AG08395 (cell line): ENCODE data around the gene ACAA1.
A peak's percentile ranks its signal among the peaks of the same experiment; 100 is the strongest.
"Not testable (repeated sequence)": the region's sequence is repeated elsewhere in the genome, so short reads cannot be mapped to it uniquely, and the experiment has no call there.

Source experiments
- DNase-seq: peaks from one replicate; pipeline ENCODE4 v3.0.0; 2012; ENCODE audit warnings: mixed read lengths, low spot score

The ACAA1 gene

DNA sequence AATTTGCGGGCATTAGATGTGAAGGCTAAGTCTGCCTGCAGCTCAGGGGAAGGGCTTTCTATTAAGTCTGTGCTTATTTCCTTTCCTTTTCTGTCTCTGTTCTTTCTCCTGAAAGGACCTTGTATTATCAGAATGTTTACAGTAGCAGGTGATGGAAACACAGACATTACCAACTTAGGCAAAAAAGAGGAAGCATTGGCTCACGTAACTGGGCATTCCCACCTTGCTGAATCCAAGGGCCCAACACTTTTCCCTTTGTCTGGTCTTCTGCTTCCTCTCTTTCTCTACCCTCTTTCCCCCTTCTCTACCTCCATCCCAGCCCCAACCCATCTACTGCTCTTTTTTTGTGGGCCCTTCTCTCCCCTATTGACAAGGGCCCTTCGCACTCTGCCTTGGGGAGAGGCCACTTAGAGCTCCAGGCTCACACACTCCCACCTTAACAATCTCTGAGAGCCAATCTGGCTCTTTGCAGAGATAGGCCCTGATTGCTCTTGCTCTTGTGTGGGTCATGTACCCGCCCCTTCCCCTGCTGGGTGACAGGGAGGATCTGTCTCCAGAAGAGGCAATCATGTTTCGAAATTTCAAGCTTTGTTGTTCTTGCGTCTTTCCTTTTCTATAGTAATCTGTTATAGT is 35.0 kb downstream of the ACAA1 start:
- no peak for DNase-seq

GRCh38 chr3:38100498-38100897 is 36.4 kb downstream of the ACAA1 start:
- DNase-seq = no peak

DNA sequence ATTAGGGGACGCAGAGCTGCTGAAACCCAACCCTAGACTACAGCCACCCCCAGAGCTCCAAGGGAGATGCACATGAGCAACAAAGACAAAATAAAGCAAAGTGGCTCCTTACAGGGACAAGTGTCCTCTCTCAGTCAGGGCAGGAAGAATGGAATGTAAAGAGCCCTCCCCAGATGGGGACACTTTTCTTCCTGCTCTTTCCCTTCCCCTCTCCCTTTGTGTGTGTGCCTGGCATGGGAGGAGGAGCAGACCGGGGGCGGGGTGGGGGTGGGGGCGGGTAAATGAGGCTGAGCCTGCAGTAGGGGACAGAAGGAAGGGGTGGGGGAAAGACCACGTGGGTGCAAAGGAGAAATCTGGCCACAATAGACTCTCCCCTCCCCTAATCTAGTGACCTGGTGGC is 37.4 kb downstream of the ACAA1 start:
- DNase-seq = no peak

DNA sequence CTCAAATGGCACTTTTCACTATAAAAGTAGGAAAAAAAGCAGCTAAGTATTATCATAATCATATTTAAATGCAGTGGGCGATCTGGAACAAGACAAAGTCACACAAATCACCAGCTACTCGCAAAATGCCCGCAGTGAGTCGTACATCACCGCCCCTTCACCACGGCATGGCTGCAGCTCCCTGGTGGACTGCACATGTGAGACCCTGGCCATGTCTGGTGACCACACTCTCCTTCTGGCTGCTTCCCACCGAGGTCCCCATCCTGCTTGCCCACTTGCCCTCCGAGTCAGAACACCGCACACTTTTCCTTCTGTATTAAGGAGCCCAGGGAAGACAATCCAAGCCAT is 38.6 kb downstream of the ACAA1 start:
- no peak for DNase-seq

DNA sequence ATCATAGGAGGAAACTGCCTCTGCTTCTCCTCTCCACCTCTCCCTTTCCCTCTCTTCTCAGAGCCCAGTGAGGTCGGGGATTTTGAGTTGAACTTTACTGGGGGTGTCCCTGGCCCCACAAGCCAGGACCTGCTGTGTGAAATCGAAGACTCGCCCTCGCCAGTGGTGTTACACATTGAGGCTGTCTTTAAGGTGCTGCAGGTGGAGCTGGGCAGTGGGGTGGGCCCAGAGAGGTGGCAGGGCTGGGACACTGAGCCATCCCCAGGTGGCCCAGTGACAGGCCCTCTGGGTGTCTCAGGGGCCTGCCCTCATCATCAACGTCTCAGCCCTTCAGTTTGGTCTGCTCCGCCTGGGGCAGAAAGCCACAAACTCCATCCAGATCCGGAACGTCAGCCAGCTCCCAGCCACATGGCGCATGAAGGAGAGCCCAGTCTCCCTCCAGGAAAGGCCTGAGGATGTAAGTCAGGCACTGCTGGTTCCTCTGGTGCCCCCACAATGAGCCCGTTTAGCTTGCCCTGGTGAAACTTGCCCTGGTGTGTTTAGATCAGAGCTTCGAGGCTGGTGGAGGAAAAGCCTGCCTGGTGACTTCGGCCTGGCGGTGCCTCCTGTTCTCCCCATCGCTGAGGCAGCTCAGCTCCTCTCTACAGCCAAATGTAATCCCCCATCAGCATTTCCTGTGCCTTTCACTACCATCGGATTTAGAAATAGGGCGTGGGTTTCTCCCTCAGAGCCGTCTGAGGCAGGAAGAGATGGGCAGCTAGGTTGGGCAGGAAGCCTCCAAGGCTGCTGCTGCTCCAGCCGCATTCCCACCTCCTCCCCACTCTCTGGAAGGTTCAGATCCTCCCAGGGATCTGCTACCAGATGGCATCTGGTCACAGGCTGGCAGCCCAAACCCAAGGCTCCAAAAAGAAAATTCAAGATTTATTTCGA is 39.2 kb downstream of the ACAA1 start:
- DNase-seq = no peak

- DNase-seq = no peak
Measured at GRCh38 chr3:38095669-38096483, 41.1 kb downstream of the ACAA1 start.

DNA sequence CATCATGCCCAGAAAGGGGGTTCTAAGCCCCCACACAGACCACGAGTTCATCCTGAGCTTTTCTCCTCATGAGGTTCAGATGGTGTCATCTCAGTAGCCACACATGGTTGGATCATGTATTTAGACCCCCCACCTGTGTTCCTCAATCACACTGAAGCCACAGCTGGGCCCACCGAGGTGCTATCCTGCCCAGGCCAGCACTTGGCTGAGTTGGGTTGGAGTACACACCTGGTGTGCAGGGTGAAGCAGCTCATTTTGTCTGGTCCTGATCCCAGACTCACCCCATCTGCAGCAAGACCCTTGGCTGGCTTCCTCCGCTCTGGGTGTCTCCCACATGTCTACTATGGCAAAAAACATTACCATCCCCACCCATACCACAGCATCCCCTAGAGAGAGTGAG is 41.9 kb downstream of the ACAA1 start:
- no peak for DNase-seq

GRCh38 chr3:38090453-38090852 is 46.5 kb downstream of the ACAA1 start:
- no peak for DNase-seq

GRCh38 chr3:38089163-38089562 is 47.8 kb downstream of the ACAA1 start:
- no peak for DNase-seq

DNA sequence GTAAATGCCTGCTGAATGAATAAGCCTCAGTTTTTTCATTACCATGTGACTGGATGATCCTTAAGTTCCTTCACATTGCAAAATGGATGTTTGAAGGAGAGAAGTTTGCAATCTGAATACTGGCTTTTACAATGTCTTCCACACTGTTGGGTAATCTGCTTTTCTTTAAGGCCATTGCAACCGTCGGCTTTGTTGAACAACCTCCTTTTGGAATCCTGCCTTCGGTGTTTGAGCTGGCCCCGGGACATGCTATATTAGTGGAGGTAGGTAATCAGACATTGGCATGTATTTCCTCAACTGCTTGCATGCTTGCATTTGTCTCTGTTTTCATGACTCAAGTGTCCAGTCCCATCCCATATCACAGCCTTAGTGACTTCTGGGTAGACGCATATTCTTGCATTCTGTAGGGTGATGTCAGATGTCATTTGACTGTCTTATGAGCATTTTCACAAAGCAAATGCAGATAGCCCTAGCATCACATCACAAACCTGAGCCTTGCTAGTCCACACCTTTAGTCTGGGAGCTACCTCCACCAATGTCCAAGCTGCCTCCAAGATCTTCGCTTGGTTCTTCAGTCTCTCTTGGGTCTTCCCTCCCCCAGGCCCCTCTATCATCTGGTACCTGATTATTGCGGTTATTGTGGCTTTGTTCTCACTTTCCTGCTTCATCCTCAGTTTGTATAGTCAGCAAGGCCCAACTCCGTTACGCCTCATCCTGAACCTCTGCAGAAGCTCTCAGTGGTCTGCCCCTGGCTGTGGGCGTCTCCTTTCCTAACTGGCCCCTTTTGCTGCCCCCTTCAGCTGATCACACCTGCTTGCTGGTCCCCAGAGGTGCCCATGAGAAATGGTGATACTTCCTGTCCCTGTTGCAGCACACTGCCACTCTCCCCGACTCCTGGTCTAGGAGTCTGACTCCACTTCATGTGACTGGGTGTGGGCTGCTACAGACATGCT is 48.5 kb downstream of the ACAA1 start:
- no peak for DNase-seq

GRCh38 chr3:38087278-38087677 is 49.6 kb downstream of the ACAA1 start:
- not testable (repeated sequence) for DNase-seq

GRCh38 chr3:38086496-38086895 is 50.4 kb downstream of the ACAA1 start:
- DNase-seq = no peak

GRCh38 chr3:38085943-38086324 is 51.0 kb downstream of the ACAA1 start:
- DNase-seq = no peak

DNA sequence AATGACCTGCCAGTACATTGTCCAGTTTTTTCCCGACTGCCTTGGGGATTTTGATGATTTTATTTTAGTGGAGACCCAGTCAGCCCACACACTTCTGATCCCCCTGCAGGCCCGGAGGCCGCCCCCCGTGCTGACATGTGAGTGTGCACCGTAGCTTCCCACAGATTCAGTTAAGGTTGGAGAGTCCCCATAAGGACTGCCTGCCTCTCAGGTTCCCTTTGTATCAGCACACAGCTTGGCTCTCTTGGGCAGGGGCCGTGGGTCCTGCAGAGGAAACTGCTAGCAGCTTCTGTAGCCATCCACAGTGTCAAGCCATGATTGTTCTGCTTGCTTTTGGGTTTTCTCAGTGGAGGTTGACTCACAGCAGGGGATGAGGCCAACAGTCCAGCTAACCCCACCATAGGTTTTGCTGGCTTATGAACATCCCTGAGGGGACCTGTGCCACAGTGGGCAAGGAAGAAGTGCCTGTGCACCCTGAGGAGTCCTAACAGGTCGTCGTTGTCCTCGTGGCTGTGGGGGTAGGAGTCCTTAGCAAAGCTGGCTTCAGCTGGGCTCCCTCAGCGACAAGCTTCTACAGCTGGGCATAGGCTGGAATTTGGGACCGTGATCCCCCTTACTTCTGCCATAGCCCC is 51.5 kb downstream of the ACAA1 start:
- no peak for DNase-seq

GRCh38 chr3:38084334-38085310 is 52.3 kb downstream of the ACAA1 start:
- DNase-seq = peak; percentile 58

- DNase-seq = no peak
Measured at GRCh38 chr3:38083871-38084333, 53.0 kb downstream of the ACAA1 start.

GRCh38 chr3:38083254-38083653 is 53.7 kb downstream of the ACAA1 start:
- DNase-seq = not testable (repeated sequence)

DNA sequence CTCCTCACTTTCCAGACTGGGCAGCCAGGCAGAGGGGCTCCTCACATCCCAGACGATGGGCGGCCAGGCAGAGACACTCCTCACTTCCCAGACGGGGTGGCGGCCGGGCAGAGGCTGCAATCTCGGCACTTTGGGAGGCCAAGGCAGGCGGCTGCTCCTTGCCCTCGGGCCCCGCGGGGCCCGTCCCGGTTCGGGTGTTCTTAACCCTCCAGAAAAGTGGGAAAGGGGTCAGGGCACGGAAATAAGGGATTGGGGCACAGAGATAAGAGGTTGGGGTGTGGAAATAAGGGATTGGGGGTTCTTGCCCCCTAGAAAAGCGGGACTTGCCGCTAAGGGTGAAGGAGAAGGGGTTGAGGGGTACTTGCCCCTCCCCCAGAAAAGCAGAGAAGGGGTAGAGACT is 54.6 kb downstream of the ACAA1 start:
- DNase-seq = not testable (repeated sequence)

DNA sequence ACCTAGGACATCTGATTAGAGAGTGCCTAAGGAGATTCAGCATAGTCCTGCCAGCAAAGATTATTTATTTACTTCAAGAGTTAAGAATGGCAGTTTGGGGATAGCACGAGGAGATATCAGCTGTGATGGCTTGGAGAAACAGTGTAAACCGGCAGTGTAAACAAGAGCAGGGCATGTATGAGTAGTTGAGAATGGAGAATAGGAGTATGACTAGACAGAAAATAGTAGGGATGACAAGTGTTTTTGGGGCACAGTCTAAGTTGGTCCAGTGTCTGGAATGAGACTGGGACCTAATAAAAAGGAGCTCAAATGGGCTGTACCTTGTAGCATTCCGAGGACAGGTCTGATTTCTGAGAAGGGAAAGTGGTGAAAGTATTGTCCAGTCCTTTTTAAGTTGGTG is 59.9 kb downstream of the ACAA1 start:
- not testable (repeated sequence) for DNase-seq
